Fibroblast of skin of left biceps (primary cell): ENCODE results near the gene RAB15.
"Not testable (repeated sequence)": the region's sequence is repeated elsewhere in the genome, so short reads cannot be mapped to it uniquely, and the experiment has no call there.

Experiments used
- DNase-seq, 2 experiments: peaks; one replicate each; pipeline ENCODE4 v3.0.0-alpha.2; 2013; ENCODE audit warnings: low read depth in 2 of 2

RAB15 gene

GRCh38 chr14:64937821-64938193, 34.3 kb downstream of the RAB15 start:
- no peak for DNase-seq

GRCh38 chr14:64937171-64937820, 34.8 kb downstream of the RAB15 start:
- no peak for DNase-seq

- no peak for DNase-seq
Measured at GRCh38 chr14:64935508-64935907, 36.6 kb downstream of the RAB15 start.

GRCh38 chr14:64934338-64934929, 37.7 kb downstream of the RAB15 start:
- DNase-seq, result no peak

- DNase-seq, result no peak
Measured at GRCh38 chr14:64932231-64932630, 39.9 kb downstream of the RAB15 start.

- no peak for DNase-seq
Measured at GRCh38 chr14:64931123-64931522, 41.0 kb downstream of the RAB15 start.

GRCh38 chr14:64930085-64930843, 41.9 kb downstream of the RAB15 start:
- DNase-seq, result peak; percentile 33 to 34

- DNase-seq, result no peak
Measured at GRCh38 chr14:64929014-64929359, 43.1 kb downstream of the RAB15 start.

GRCh38 chr14:64928239-64929013, 43.7 kb downstream of the RAB15 start:
- no peak for DNase-seq

- no peak for DNase-seq
Measured at GRCh38 chr14:64927031-64927430, 45.1 kb downstream of the RAB15 start.

GRCh38 chr14:64926398-64926995, 45.6 kb downstream of the RAB15 start:
- no peak for DNase-seq

- DNase-seq, result no peak
Measured at GRCh38 chr14:64923015-64923414, 49.1 kb downstream of the RAB15 start.

GRCh38 chr14:64920465-64920864, 51.7 kb downstream of the RAB15 start:
- no peak for DNase-seq

GRCh38 chr14:64919618-64920017, 52.5 kb downstream of the RAB15 start:
- no peak for DNase-seq

GRCh38 chr14:64919215-64919614, 52.9 kb downstream of the RAB15 start:
- no peak for DNase-seq

- no peak for DNase-seq
Measured at GRCh38 chr14:64918216-64918615, 53.9 kb downstream of the RAB15 start.

- DNase-seq, result no peak
Measured at GRCh38 chr14:64915797-64916196, 56.3 kb downstream of the RAB15 start.

- no peak for DNase-seq
Measured at GRCh38 chr14:64915029-64915424, 57.1 kb downstream of the RAB15 start.

GRCh38 chr14:64914237-64915028, 57.7 kb downstream of the RAB15 start, which contains the start of gene CHURC1:
Gene CHURC1, plus strand, starts transcription at chr14:64914455. Its CDS starts 41 bp downstream, at chr14:64914496.
- peak; percentile 92 for DNase-seq

GRCh38 chr14:64913477-64913876, 58.7 kb downstream of the RAB15 start:
- DNase-seq, result not testable (repeated sequence)

GRCh38 chr14:64912261-64912660, 59.9 kb downstream of the RAB15 start:
- DNase-seq, result no peak
